Tibial nerve (tissue), 4 donors: ENCODE data around the gene ETS2. TPM values are rescaled to one million over a fixed set of nuclear protein-coding genes. Genes with fewer than 3 reads are reported as not detected.
A peak's percentile ranks its signal among the peaks of the same experiment; 100 is the strongest.

Experiments used
- DNase-seq, 2 donors: peaks; one replicate each; pipeline ENCODE4 v3.0.0-alpha.2; 2019; ENCODE audit warnings: low spot score in 2 of 2
- H3K27ac ChIP-seq, 4 donors: fragments of 200-600 bp; sonication (generic) in 3 of 4; one replicate each; pipeline ENCODE4 v1.5.1; 2017 to 2019; ENCODE audit warnings: mild to moderate bottlenecking in 1 of 4
- H3K27me3 ChIP-seq, 2 donors: fragments of 200-600 bp; sonication (generic) in 1 of 2; one replicate each; pipeline versions ENCODE4 v1.5.1 to v1.6.0; 2017 to 2019
- H3K36me3 ChIP-seq, 3 donors: fragments of 200-600 bp; sonication (generic); one replicate each; pipeline ENCODE4 v1.5.1; 2018 to 2019
- H3K4me1 ChIP-seq, 4 donors: fragments of 200-600 bp; sonication (generic) in 3 of 4; one replicate each; pipeline ENCODE4 v1.5.1; 2017 to 2019
- H3K4me3 ChIP-seq, 4 donors: fragments of 200-600 bp; sonication (generic) in 3 of 4; one replicate each; pipeline ENCODE4 v1.5.1; 2017 to 2019; ENCODE audit warnings: mild to moderate bottlenecking in 1 of 4, moderate library complexity in 1 of 4
- H3K9me3 ChIP-seq, 4 donors: fragments of 200-600 bp; sonication (generic) in 3 of 4; one replicate each; pipeline ENCODE4 v1.5.1; 2017 to 2019
- CTCF ChIP-seq, 5 experiments: fragments of 200-600 bp in 3 of 5; fragments of 450-650 bp in 2 of 5; sonication (generic) in 3 of 5; IDR thresholded peaks; one replicate each; pipeline ENCODE4 v1.5.1; 2016 to 2019; ENCODE audit warnings: antibody characterized with exemption in 5 of 5, mild to moderate bottlenecking in 3 of 5, moderate library complexity in 2 of 5
- EP300 ChIP-seq, 2 donors: sonication (generic); formaldehyde crosslinking; IDR thresholded peaks; one replicate each; pipeline ENCODE4 v1.6.1; 2017; ENCODE audit warnings: antibody characterized with exemption in 2 of 2, mild to moderate bottlenecking in 1 of 2
- POLR2A ChIP-seq, 2 donors: fragments of 450-650 bp; IDR thresholded peaks; one replicate each; pipeline ENCODE4 v1.6.1; 2017; ENCODE audit warnings: antibody characterized with exemption in 2 of 2, mild to moderate bottlenecking in 2 of 2, moderate library complexity in 2 of 2
- WGBS, 2 donors: methylation state at CpG; one replicate each; pipeline ENCODE4 v1.1.5; 2018; 5-methylcytosine and 5-hydroxymethylcytosine counted together
- total RNA-seq, 4 donors: library from RNA; depleted of rRNA; stranded (reverse); fragments of >200 nt; gene quantifications; one replicate each; pipeline ENCODE4 v1.1.0, GENCODE V29; 2016

ETS2 gene
- total RNA-seq, 4 donors from 2014 or later = 85.6 to 103 (median 98.5) TPM

GRCh38 chr21:38831526-38832467, 26.1 kb downstream of the ETS2 start:
- TF ChIP-seq POLR2A (IDR thresholded peaks at IDR 0.05) = peak in 1 of 2 donors; percentile 0
- peak; percentile 93 to 99 for TF ChIP-seq EP300 (IDR thresholded peaks at IDR 0.05)
- no peak for TF ChIP-seq CTCF (IDR thresholded peaks at IDR 0.05)
- peaks cover 0 to 4% (median 0%) of the 10 kb centered on the region in 4 donors for H3K9me3 ChIP-seq
- H3K27me3 ChIP-seq = no peaks in the 10 kb centered on the region
- peaks cover 0 to 16% (median 7%) of the 10 kb centered on the region in 4 donors for H3K4me1 ChIP-seq
- no peak overlapping the region for H3K4me3 ChIP-seq
- WGBS, 2 donors = 61 to 66% methylated on average over 7 of the region's 7 CpGs
- peak; percentile 70 to 97 for DNase-seq
- H3K36me3 ChIP-seq = no peaks in the 10 kb centered on the region
- peak overlapping the region in 3 of 4 donors; percentile 40 to 69 (median 60) for H3K27ac ChIP-seq

GRCh38 chr21:38832664-38833063, 26.9 kb downstream of the ETS2 start:
- DNase-seq = no peak
- H3K27me3 ChIP-seq = no peaks in the 10 kb centered on the region
- peaks cover 0 to 16% (median 7%) of the 10 kb centered on the region in 4 donors for H3K4me1 ChIP-seq
- TF ChIP-seq POLR2A (IDR thresholded peaks at IDR 0.05) (no peak), CTCF (IDR thresholded peaks at IDR 0.05) (no peak), EP300 (IDR thresholded peaks at IDR 0.05) (no peak)
- H3K36me3 ChIP-seq = no peaks in the 10 kb centered on the region
- no peaks in the 10 kb centered on the region for H3K9me3 ChIP-seq
- H3K4me3 ChIP-seq = no peak overlapping the region
- WGBS, 2 donors = 77 to 96% methylated on average over 3 of the region's 3 CpGs
- peak overlapping the region in 1 of 4 donors; percentile 69 for H3K27ac ChIP-seq

- no peaks in the 10 kb centered on the region for H3K27me3 ChIP-seq
- H3K27ac ChIP-seq = no peak overlapping the region
- DNase-seq = no peak
- H3K9me3 ChIP-seq = no peaks in the 10 kb centered on the region
- peaks cover 0 to 16% (median 7%) of the 10 kb centered on the region in 4 donors for H3K4me1 ChIP-seq
- no peak for TF ChIP-seq POLR2A (IDR thresholded peaks at IDR 0.05)
- no peak for TF ChIP-seq EP300 (IDR thresholded peaks at IDR 0.05)
- TF ChIP-seq CTCF (IDR thresholded peaks at IDR 0.05) = no peak
- no peak overlapping the region for H3K4me3 ChIP-seq
- WGBS, 2 donors = 64 to 79% methylated on average over 3 of the region's 3 CpGs
- H3K36me3 ChIP-seq = no peaks in the 10 kb centered on the region
Observed at GRCh38 chr21:38833117-38833516, 27.4 kb downstream of the ETS2 start.

GRCh38 chr21:38834725-38835124, 29.0 kb downstream of the ETS2 start:
- 79 to 91% methylated on average over 3 of the region's 3 CpGs for WGBS, 2 donors
- TF ChIP-seq EP300 (IDR thresholded peaks at IDR 0.05) (no peak), POLR2A (IDR thresholded peaks at IDR 0.05) (no peak), CTCF (IDR thresholded peaks at IDR 0.05) (no peak)
- Histone ChIP-seq H3K36me3 (no peaks in the 10 kb centered on the region), H3K4me1 (peaks cover 0 to 16% (median 7%) of the 10 kb centered on the region in 4 donors), H3K9me3 (no peaks in the 10 kb centered on the region), H3K27ac (no peak overlapping the region), H3K4me3 (no peak overlapping the region), H3K27me3 (no peaks in the 10 kb centered on the region)
- no peak for DNase-seq

- H3K9me3 ChIP-seq = no peaks in the 10 kb centered on the region
- 61 to 63% methylated on average over 5 of the region's 5 CpGs for WGBS, 2 donors
- H3K4me3 ChIP-seq = no peak overlapping the region
- DNase-seq = no peak
- TF ChIP-seq POLR2A (IDR thresholded peaks at IDR 0.05) (no peak), EP300 (IDR thresholded peaks at IDR 0.05) (no peak), CTCF (IDR thresholded peaks at IDR 0.05) (no peak)
- no peaks in the 10 kb centered on the region for H3K36me3 ChIP-seq
- H3K27me3 ChIP-seq = no peaks in the 10 kb centered on the region
- H3K27ac ChIP-seq = no peak overlapping the region
- no peaks in the 10 kb centered on the region for H3K4me1 ChIP-seq
Observed at GRCh38 chr21:38837806-38838461, 32.2 kb downstream of the ETS2 start.
